Measurements from ENCODE around the gene RPS6KA2. TPM values are rescaled to one million over a fixed set of nuclear protein-coding genes. Genes with fewer than 3 reads are reported as not detected.

The RPS6KA2 gene
- total RNA-seq, 2 experiments from 2014 or later = 18.9 to 19.1 TPM

- Mint-ChIP-seq H3K27ac (no peak overlapping the region), H3K4me1 (ENCODE audit: low read depth) (no peaks in the 10 kb centered on the region), H3K36me3 (ENCODE audit: low read depth) (no peaks in the 10 kb centered on the region), H3K4me3 (no peak overlapping the region), H3K27me3 (ENCODE audit: low read depth) (no peaks in the 10 kb centered on the region), H3K9me3 (no peaks in the 10 kb centered on the region)
- no peak for DNase-seq
- intact Hi-C loops (cut with micrococcal nuclease) = no loop called here
- CTCF ChIA-PET = no interaction called here
Measured at GRCh38 chr6:166600931-166601330, 26.1 kb downstream of the RPS6KA2 start.

- CTCF ChIA-PET = interaction anchor here (0.5 to 0.9 kb wide), 3 partner anchors 14 to 426 kb away, joined by 3 to 4 read pairs (median 3); no protein-coding TSS in a partner anchor
- H3K9me3 Mint-ChIP-seq = no peaks in the 10 kb centered on the region
Measured at GRCh38 chr6:166599205-166599604, 27.8 kb downstream of the RPS6KA2 start.

GRCh38 chr6:166598441-166599138 is 28.5 kb downstream of the RPS6KA2 start:
- no peak for DNase-seq
- Mint-ChIP-seq H3K27me3 (ENCODE audit: low read depth) (no peaks in the 10 kb centered on the region), H3K4me1 (ENCODE audit: low read depth) (no peaks in the 10 kb centered on the region), H3K9me3 (no peaks in the 10 kb centered on the region), H3K27ac (no peak overlapping the region), H3K36me3 (ENCODE audit: low read depth) (no peaks in the 10 kb centered on the region), H3K4me3 (no peak overlapping the region)
- CTCF ChIA-PET = interaction anchor here (0.5 to 0.6 kb wide), 2 partner anchors 317 to 427 kb away, joined by 3 to 4 read pairs; no protein-coding TSS in a partner anchor
- intact Hi-C loops (cut with micrococcal nuclease) = no loop called here

More at GRCh38 chr6:166599205-166599604, 27.8 kb downstream of the RPS6KA2 start:
- H3K27ac Mint-ChIP-seq = no peak overlapping the region
- H3K4me1 Mint-ChIP-seq (ENCODE audit: low read depth) = no peaks in the 10 kb centered on the region
- DNase-seq = no peak
- no peaks in the 10 kb centered on the region for H3K27me3 Mint-ChIP-seq (ENCODE audit: low read depth)
- intact Hi-C loops (cut with micrococcal nuclease) = no loop called here
- H3K36me3 Mint-ChIP-seq (ENCODE audit: low read depth) = no peaks in the 10 kb centered on the region
- H3K4me3 Mint-ChIP-seq = no peak overlapping the region

GRCh38 chr6:166597711-166598440 is 29.2 kb downstream of the RPS6KA2 start:
- Mint-ChIP-seq H3K27ac (no peak overlapping the region), H3K4me3 (no peak overlapping the region), H3K9me3 (no peaks in the 10 kb centered on the region), H3K27me3 (ENCODE audit: low read depth) (no peaks in the 10 kb centered on the region), H3K4me1 (ENCODE audit: low read depth) (no peaks in the 10 kb centered on the region), H3K36me3 (ENCODE audit: low read depth) (no peaks in the 10 kb centered on the region)
- DNase-seq = no peak
- intact Hi-C loops (cut with micrococcal nuclease) = no loop called here
- CTCF ChIA-PET = no interaction called here

GRCh38 chr6:166596776-166597507 is 30.1 kb downstream of the RPS6KA2 start:
- no peaks in the 10 kb centered on the region for H3K9me3 Mint-ChIP-seq
- CTCF ChIA-PET = no interaction called here
- H3K4me1 Mint-ChIP-seq (ENCODE audit: low read depth) = no peaks in the 10 kb centered on the region
- no peak overlapping the region for H3K4me3 Mint-ChIP-seq
- H3K27me3 Mint-ChIP-seq (ENCODE audit: low read depth) = no peaks in the 10 kb centered on the region
- no peak overlapping the region for H3K27ac Mint-ChIP-seq
- intact Hi-C loops (cut with micrococcal nuclease) = no loop called here
- H3K36me3 Mint-ChIP-seq (ENCODE audit: low read depth) = no peaks in the 10 kb centered on the region
- no peak for DNase-seq

GRCh38 chr6:166595949-166596348 is 31.1 kb downstream of the RPS6KA2 start:
- H3K9me3 Mint-ChIP-seq = no peaks in the 10 kb centered on the region
- no peaks in the 10 kb centered on the region for H3K27me3 Mint-ChIP-seq (ENCODE audit: low read depth)
- CTCF ChIA-PET = no interaction called here
- no peaks in the 10 kb centered on the region for H3K4me1 Mint-ChIP-seq (ENCODE audit: low read depth)
- H3K4me3 Mint-ChIP-seq = no peak overlapping the region
- DNase-seq = no peak
- H3K36me3 Mint-ChIP-seq (ENCODE audit: low read depth) = no peaks in the 10 kb centered on the region
- H3K27ac Mint-ChIP-seq = no peak overlapping the region
- intact Hi-C loops (cut with micrococcal nuclease) = no loop called here

- intact Hi-C loops (cut with micrococcal nuclease) = no loop called here
- DNase-seq = no peak
- no peaks in the 10 kb centered on the region for H3K36me3 Mint-ChIP-seq (ENCODE audit: low read depth)
- H3K27me3 Mint-ChIP-seq (ENCODE audit: low read depth) = no peaks in the 10 kb centered on the region
- no peaks in the 10 kb centered on the region for H3K4me1 Mint-ChIP-seq (ENCODE audit: low read depth)
- H3K4me3 Mint-ChIP-seq = no peak overlapping the region
- H3K27ac Mint-ChIP-seq = no peak overlapping the region
- CTCF ChIA-PET = interaction anchor here (0.7 kb wide), 1 partner anchor 184 kb away, joined by 3 read pairs; no protein-coding TSS in a partner anchor
- H3K9me3 Mint-ChIP-seq = no peaks in the 10 kb centered on the region
Measured at GRCh38 chr6:166595061-166595780, 31.8 kb downstream of the RPS6KA2 start.

GRCh38 chr6:166592821-166593220 is 34.2 kb downstream of the RPS6KA2 start:
- H3K36me3 Mint-ChIP-seq (ENCODE audit: low read depth) = no peaks in the 10 kb centered on the region
- no peak for DNase-seq
- no peaks in the 10 kb centered on the region for H3K9me3 Mint-ChIP-seq
- H3K27ac Mint-ChIP-seq = no peak overlapping the region
- no peak overlapping the region for H3K4me3 Mint-ChIP-seq
- H3K27me3 Mint-ChIP-seq (ENCODE audit: low read depth) = no peaks in the 10 kb centered on the region
- CTCF ChIA-PET = interaction anchor here (0.6 kb wide), 1 partner anchor 696 kb away, joined by 3 read pairs; no protein-coding TSS in a partner anchor
- intact Hi-C loops (cut with micrococcal nuclease) = no loop called here
- peaks cover 20% of the 10 kb centered on the region for H3K4me1 Mint-ChIP-seq (ENCODE audit: low read depth)

GRCh38 chr6:166591961-166592520 is 35.0 kb downstream of the RPS6KA2 start:
- intact Hi-C loops (cut with micrococcal nuclease) = no loop called here
- Mint-ChIP-seq H3K9me3 (no peaks in the 10 kb centered on the region), H3K4me3 (no peak overlapping the region), H3K27ac (no peak overlapping the region), H3K27me3 (ENCODE audit: low read depth) (no peaks in the 10 kb centered on the region), H3K36me3 (ENCODE audit: low read depth) (no peaks in the 10 kb centered on the region), H3K4me1 (ENCODE audit: low read depth) (peaks cover 23% of the 10 kb centered on the region)
- no peak for DNase-seq
- CTCF ChIA-PET = no interaction called here

- Mint-ChIP-seq H3K36me3 (ENCODE audit: low read depth) (no peaks in the 10 kb centered on the region), H3K9me3 (no peaks in the 10 kb centered on the region), H3K27me3 (ENCODE audit: low read depth) (no peaks in the 10 kb centered on the region), H3K4me1 (ENCODE audit: low read depth) (peaks cover 23% of the 10 kb centered on the region), H3K27ac (no peak overlapping the region), H3K4me3 (no peak overlapping the region)
- intact Hi-C loops (cut with micrococcal nuclease) = no loop called here
- CTCF ChIA-PET = no interaction called here
- no peak for DNase-seq
Measured at GRCh38 chr6:166591026-166591425, 36.0 kb downstream of the RPS6KA2 start.

- Mint-ChIP-seq H3K9me3 (no peaks in the 10 kb centered on the region), H3K27me3 (ENCODE audit: low read depth) (no peaks in the 10 kb centered on the region), H3K27ac (no peak overlapping the region), H3K4me1 (ENCODE audit: low read depth) (peaks cover 23% of the 10 kb centered on the region), H3K36me3 (ENCODE audit: low read depth) (no peaks in the 10 kb centered on the region), H3K4me3 (no peak overlapping the region)
- CTCF ChIA-PET = no interaction called here
- intact Hi-C loops (cut with micrococcal nuclease) = loop anchor here (1.0 to 5.0 kb wide), 2 partner anchors 37 to 103 kb away; partner anchors contain the start of gene RPS6KA2
- no peak for DNase-seq
Measured at GRCh38 chr6:166589786-166590574, 37.1 kb downstream of the RPS6KA2 start.

Data from activated naive CD4-positive, alpha-beta T cell treated with anti-CD3 and anti-CD28 coated beads for 36 hours (primary cell).